ENCODE results near the gene ACSS1. TPM values are rescaled to one million over a fixed set of nuclear protein-coding genes. Genes with fewer than 3 reads are reported as not detected.
A peak's percentile ranks its signal among the peaks of the same experiment; 100 is the strongest.

The ACSS1 gene
- total and polyA plus RNA-seq, 2 experiments from 2014 or later = 1.3 to 4.1 TPM

GRCh38 chr20:25032478-25033264, 25.3 kb downstream of the ACSS1 start:
- Mint-ChIP-seq H3K4me1 (peaks cover 20% of the 10 kb centered on the region), H3K27ac (no peak overlapping the region), H3K9me3 (no peaks in the 10 kb centered on the region; the same call in 2 of the 3 replicates), H3K27me3 (ENCODE audit: insufficient read depth, low read depth, poor library complexity) (peaks cover 12% of the 10 kb centered on the region), H3K4me3 (no peak overlapping the region), H3K36me3 (ENCODE audit: low read depth) (no peaks in the 10 kb centered on the region)
- no peak overlapping the region for H3K4me3 ChIP-seq
- H3K4me2 ChIP-seq = no peak overlapping the region
- peak overlapping the region; percentile 66; the same call in 1 of the 2 replicates for H2AFZ ChIP-seq
- H3K27me3 ChIP-seq (ENCODE audit: insufficient read depth) = no peaks in the 10 kb centered on the region
- no peaks in the 10 kb centered on the region for H3F3A ChIP-seq (replicated peaks; ENCODE audit: low read depth)
- DNase-seq (ENCODE audit: low spot score) (peak; percentile 35), ATAC-seq (peak; percentile 94)
- H3K36me3 ChIP-seq (ENCODE audit: insufficient read depth) = no peaks in the 10 kb centered on the region
- H3K27ac ChIP-seq (ENCODE audit: low read depth) = no peak overlapping the region
- no peaks in the 10 kb centered on the region; the same call in 1 of the 2 replicates for H3K4me1 ChIP-seq (ENCODE audit: insufficient read depth)
- H3K79me2 ChIP-seq (replicated peaks; ENCODE audit: insufficient read depth) = no peaks in the 10 kb centered on the region
- no peaks in the 10 kb centered on the region for H4K20me1 ChIP-seq (replicated peaks; ENCODE audit: insufficient read depth)
- TF ChIP-seq REST (IDR thresholded peaks at IDR 0.05; ENCODE audit: unreplicated experiment) = no peak
- TF ChIP-seq JUNB (IDR thresholded peaks at IDR 0.05; ENCODE audit: unreplicated experiment) = no peak
- TF ChIP-seq, protein P1, sequence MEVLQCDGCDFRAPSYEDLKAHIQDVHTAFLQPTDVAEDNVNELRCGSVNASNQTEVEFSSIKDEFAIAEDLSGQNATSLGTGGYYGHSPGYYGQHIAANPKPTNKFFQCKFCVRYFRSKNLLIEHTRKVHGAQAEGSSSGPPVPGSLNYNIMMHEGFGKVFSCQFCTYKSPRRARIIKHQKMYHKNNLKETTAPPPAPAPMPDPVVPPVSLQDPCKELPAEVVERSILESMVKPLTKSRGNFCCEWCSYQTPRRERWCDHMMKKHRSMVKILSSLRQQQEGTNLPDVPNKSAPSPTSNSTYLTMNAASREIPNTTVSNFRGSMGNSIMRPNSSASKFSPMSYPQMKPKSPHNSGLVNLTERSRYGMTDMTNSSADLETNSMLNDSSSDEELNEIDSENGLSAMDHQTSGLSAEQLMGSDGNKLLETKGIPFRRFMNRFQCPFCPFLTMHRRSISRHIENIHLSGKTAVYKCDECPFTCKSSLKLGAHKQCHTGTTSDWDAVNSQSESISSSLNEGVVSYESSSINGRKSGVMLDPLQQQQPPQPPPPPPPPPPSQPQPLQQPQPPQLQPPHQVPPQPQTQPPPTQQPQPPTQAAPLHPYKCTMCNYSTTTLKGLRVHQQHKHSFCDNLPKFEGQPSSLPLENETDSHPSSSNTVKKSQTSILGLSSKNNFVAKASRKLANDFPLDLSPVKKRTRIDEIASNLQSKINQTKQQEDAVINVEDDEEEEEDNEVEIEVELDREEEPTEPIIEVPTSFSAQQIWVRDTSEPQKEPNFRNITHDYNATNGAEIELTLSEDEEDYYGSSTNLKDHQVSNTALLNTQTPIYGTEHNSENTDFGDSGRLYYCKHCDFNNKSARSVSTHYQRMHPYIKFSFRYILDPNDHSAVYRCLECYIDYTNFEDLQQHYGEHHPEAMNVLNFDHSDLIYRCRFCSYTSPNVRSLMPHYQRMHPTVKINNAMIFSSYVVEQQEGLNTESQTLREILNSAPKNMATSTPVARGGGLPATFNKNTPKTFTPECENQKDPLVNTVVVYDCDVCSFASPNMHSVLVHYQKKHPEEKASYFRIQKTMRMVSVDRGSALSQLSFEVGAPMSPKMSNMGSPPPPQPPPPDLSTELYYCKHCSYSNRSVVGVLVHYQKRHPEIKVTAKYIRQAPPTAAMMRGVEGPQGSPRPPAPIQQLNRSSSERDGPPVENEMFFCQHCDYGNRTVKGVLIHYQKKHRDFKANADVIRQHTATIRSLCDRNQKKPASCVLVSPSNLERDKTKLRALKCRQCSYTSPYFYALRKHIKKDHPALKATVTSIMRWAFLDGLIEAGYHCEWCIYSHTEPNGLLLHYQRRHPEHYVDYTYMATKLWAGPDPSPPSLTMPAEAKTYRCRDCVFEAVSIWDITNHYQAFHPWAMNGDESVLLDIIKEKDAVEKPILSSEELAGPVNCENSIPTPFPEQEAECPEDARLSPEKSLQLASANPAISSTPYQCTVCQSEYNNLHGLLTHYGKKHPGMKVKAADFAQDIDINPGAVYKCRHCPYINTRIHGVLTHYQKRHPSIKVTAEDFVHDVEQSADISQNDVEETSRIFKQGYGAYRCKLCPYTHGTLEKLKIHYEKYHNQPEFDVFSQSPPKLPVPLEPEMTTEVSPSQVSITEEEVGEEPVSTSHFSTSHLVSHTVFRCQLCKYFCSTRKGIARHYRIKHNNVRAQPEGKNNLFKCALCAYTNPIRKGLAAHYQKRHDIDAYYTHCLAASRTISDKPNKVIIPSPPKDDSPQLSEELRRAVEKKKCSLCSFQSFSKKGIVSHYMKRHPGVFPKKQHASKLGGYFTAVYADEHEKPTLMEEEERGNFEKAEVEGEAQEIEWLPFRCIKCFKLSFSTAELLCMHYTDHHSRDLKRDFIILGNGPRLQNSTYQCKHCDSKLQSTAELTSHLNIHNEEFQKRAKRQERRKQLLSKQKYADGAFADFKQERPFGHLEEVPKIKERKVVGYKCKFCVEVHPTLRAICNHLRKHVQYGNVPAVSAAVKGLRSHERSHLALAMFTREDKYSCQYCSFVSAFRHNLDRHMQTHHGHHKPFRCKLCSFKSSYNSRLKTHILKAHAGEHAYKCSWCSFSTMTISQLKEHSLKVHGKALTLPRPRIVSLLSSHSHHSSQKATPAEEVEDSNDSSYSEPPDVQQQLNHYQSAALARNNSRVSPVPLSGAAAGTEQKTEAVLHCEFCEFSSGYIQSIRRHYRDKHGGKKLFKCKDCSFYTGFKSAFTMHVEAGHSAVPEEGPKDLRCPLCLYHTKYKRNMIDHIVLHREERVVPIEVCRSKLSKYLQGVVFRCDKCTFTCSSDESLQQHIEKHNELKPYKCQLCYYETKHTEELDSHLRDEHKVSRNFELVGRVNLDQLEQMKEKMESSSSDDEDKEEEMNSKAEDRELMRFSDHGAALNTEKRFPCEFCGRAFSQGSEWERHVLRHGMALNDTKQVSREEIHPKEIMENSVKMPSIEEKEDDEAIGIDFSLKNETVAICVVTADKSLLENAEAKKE (CRISPR knock-in tag; IDR thresholded peaks at IDR 0.05) = peak; percentile 45; the same call in 1 of the 2 replicates
- peaks cover 4% of the 10 kb centered on the region; the same call in 1 of the 2 replicates for H3K9me2 ChIP-seq (ENCODE audit: insufficient read depth)
